Measurements from ENCODE around the gene MINAR2.

DNA sequence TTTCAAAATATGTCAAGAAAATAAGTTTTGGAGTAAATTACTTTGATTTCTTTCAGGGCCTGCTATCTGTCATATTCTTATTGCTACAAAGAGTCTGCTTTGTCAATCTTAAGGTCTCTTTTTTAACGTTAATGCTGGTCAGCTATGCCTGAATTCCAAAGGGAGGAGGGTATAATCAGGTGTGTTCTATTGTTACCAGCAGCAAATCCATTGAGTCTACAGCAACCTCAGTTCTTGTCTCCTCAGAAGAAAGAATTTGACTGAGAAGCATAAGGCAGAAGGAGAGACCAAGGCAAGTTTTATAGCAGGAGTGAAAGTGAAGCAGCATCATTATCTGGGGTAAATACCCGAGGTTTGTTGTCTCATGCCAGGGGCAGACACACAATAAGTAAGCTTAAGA, 23.7 kb upstream of the MINAR2 start:
- TF ChIP-seq, protein P1, sequence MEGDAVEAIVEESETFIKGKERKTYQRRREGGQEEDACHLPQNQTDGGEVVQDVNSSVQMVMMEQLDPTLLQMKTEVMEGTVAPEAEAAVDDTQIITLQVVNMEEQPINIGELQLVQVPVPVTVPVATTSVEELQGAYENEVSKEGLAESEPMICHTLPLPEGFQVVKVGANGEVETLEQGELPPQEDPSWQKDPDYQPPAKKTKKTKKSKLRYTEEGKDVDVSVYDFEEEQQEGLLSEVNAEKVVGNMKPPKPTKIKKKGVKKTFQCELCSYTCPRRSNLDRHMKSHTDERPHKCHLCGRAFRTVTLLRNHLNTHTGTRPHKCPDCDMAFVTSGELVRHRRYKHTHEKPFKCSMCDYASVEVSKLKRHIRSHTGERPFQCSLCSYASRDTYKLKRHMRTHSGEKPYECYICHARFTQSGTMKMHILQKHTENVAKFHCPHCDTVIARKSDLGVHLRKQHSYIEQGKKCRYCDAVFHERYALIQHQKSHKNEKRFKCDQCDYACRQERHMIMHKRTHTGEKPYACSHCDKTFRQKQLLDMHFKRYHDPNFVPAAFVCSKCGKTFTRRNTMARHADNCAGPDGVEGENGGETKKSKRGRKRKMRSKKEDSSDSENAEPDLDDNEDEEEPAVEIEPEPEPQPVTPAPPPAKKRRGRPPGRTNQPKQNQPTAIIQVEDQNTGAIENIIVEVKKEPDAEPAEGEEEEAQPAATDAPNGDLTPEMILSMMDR (IDR thresholded peaks at IDR 0.05; ENCODE audit: low read length) = no peak
- no peak for TF ChIP-seq EZH2 (IDR thresholded peaks at IDR 0.05; ENCODE audit: borderline replicate concordance, low read length)
